ENCODE measurements around the gene C16orf96. TPM values are rescaled to one million over a fixed set of nuclear protein-coding genes. Genes with fewer than 3 reads are reported as not detected.

C16orf96 gene
- polyA plus RNA-seq (2011; rRNA removed) (not detected in 2 replicates), polyA minus RNA-seq (2011; rRNA and poly(A)+ RNA removed) (not detected in 2 replicates)

- DNase-seq (ENCODE audit: low read depth, low spot score) = no peak
- TF ChIP-seq, protein P1, sequence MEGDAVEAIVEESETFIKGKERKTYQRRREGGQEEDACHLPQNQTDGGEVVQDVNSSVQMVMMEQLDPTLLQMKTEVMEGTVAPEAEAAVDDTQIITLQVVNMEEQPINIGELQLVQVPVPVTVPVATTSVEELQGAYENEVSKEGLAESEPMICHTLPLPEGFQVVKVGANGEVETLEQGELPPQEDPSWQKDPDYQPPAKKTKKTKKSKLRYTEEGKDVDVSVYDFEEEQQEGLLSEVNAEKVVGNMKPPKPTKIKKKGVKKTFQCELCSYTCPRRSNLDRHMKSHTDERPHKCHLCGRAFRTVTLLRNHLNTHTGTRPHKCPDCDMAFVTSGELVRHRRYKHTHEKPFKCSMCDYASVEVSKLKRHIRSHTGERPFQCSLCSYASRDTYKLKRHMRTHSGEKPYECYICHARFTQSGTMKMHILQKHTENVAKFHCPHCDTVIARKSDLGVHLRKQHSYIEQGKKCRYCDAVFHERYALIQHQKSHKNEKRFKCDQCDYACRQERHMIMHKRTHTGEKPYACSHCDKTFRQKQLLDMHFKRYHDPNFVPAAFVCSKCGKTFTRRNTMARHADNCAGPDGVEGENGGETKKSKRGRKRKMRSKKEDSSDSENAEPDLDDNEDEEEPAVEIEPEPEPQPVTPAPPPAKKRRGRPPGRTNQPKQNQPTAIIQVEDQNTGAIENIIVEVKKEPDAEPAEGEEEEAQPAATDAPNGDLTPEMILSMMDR (IDR thresholded peaks at IDR 0.05; ENCODE audit: low read depth, low read length) = no peak
- Histone ChIP-seq H3K4me3 (ENCODE audit: low read depth, low read length) (no peak within 1 kb of the TSS), H3K9me3 (ENCODE audit: control insufficient read depth, insufficient read depth, low read length) (no peaks in the 10 kb centered on the region), H3K27ac (ENCODE audit: low read depth, low read length) (no peak within 1 kb of the TSS), H3K27me3 (ENCODE audit: control insufficient read depth, insufficient read depth, low read length) (peaks cover 19% of the 10 kb centered on the region)
- POLR2A ChIA-PET = interaction anchor here (0.5 to 0.6 kb wide), 2 partner anchors 18 to 20 kb away, joined by 3 to 7 read pairs; no protein-coding TSS in a partner anchor
- CTCF ChIA-PET = interaction anchor here (0.6 to 2.0 kb wide), 4 partner anchors 10 to 69 kb away, joined by 3 to 6 read pairs (median 3); no protein-coding TSS in a partner anchor
These were observed at the start of gene C16orf96 for GRCh38 chr16:4556112-4556511. Gene C16orf96 (plus strand): TSS chr16:4556340. CDS start chr16:4556490, 150 bp downstream.

- Histone ChIP-seq H3K9me3 (ENCODE audit: control insufficient read depth, insufficient read depth, low read length) (no peaks in the 10 kb centered on the region), H3K4me3 (ENCODE audit: low read depth, low read length) (no peak overlapping the region), H3K27ac (ENCODE audit: low read depth, low read length) (peak overlapping the region; percentile 39), H3K27me3 (ENCODE audit: control insufficient read depth, insufficient read depth, low read length) (no peaks in the 10 kb centered on the region)
- no peak for DNase-seq (ENCODE audit: low read depth, low spot score)
- ChIA-PET POLR2A (no interaction called here), CTCF (interaction anchor here (0.6 to 6.8 kb wide), 17 partner anchors 10 to 118 kb away, joined by 3 to 62 read pairs (median 4); partner anchors contain the start of gene MGRN1)
- TF ChIP-seq, protein P1 (IDR thresholded peaks at IDR 0.05; ENCODE audit: low read depth, low read length) = peak; percentile 87
These were observed 49.7 kb upstream of the C16orf96 start for GRCh38 chr16:4506450-4506849.

GRCh38 chr16:4507588-4508345 is 48.4 kb upstream of the C16orf96 start:
- no peaks in the 10 kb centered on the region for H3K9me3 ChIP-seq (ENCODE audit: control insufficient read depth, insufficient read depth, low read length)
- POLR2A ChIA-PET = interaction anchor here (0.6 kb wide), 1 partner anchor 32 kb away, joined by 3 read pairs; the partner anchor contains the start of gene HMOX2
- no peaks in the 10 kb centered on the region for H3K27me3 ChIP-seq (ENCODE audit: control insufficient read depth, insufficient read depth, low read length)
- DNase-seq (ENCODE audit: low read depth, low spot score) = no peak
- CTCF ChIA-PET = interaction anchor here (0.6 to 6.8 kb wide), 13 partner anchors 8 to 175 kb away, joined by 3 to 62 read pairs (median 4); no protein-coding TSS in a partner anchor
- no peak overlapping the region for H3K4me3 ChIP-seq (ENCODE audit: low read depth, low read length)
- TF ChIP-seq, protein P1 (IDR thresholded peaks at IDR 0.05; ENCODE audit: low read depth, low read length) = no peak
- H3K27ac ChIP-seq (ENCODE audit: low read depth, low read length) = peak overlapping the region; percentile 31

GRCh38 chr16:4508806-4509205 is 47.3 kb upstream of the C16orf96 start:
- TF ChIP-seq, protein P1 (IDR thresholded peaks at IDR 0.05; ENCODE audit: low read depth, low read length) = no peak
- no peaks in the 10 kb centered on the region for H3K27me3 ChIP-seq (ENCODE audit: control insufficient read depth, insufficient read depth, low read length)
- DNase-seq (ENCODE audit: low read depth, low spot score) = no peak
- no peak overlapping the region for H3K4me3 ChIP-seq (ENCODE audit: low read depth, low read length)
- H3K27ac ChIP-seq (ENCODE audit: low read depth, low read length) = no peak overlapping the region
- CTCF ChIA-PET = interaction anchor here (0.5 to 6.8 kb wide), 4 partner anchors 8 to 106 kb away, joined by 4 to 62 read pairs (median 42); no protein-coding TSS in a partner anchor
- POLR2A ChIA-PET = interaction anchor here (0.7 kb wide), 1 partner anchor 399 kb away, joined by 6 read pairs; no protein-coding TSS in a partner anchor
- no peaks in the 10 kb centered on the region for H3K9me3 ChIP-seq (ENCODE audit: control insufficient read depth, insufficient read depth, low read length)

- Histone ChIP-seq H3K4me3 (ENCODE audit: low read depth, low read length) (no peak overlapping the region), H3K9me3 (ENCODE audit: control insufficient read depth, insufficient read depth, low read length) (no peaks in the 10 kb centered on the region), H3K27ac (ENCODE audit: low read depth, low read length) (no peak overlapping the region), H3K27me3 (ENCODE audit: control insufficient read depth, insufficient read depth, low read length) (no peaks in the 10 kb centered on the region)
- TF ChIP-seq, protein P1 (IDR thresholded peaks at IDR 0.05; ENCODE audit: low read depth, low read length) = no peak
- no peak for DNase-seq (ENCODE audit: low read depth, low spot score)
- POLR2A ChIA-PET = no interaction called here
- CTCF ChIA-PET = interaction anchor here (0.5 to 6.8 kb wide), 7 partner anchors 7 to 115 kb away, joined by 3 to 45 read pairs (median 5); partner anchors contain the start of gene MGRN1
These were observed 46.7 kb upstream of the C16orf96 start for GRCh38 chr16:4509420-4509819.

Measured in AG04450 (cell line).